Fibroblast of mammary gland (primary cell): Measurements from ENCODE around the gene SULT1C4.

Source experiments
- DNase-seq: peaks from one replicate; pipeline ENCODE4 v3.0.0-alpha.2; 2010; ENCODE audit warnings: low read depth
- H3K4me3 ChIP-seq: 2 replicates; pipeline ENCODE4 v1.5.1; 2011; ENCODE audit warnings: low read depth, mild to moderate bottlenecking, low read length, moderate library complexity; ENCODE audit not compliant: control insufficient read depth
- TF ChIP-seq, protein P1 (sequence below): conservative IDR thresholded peaks from 2 replicates; pipeline ENCODE4 v1.5.1; 2011; ENCODE audit warnings: low read depth, low read length, inconsistent platforms; ENCODE audit not compliant: control insufficient read depth, insufficient read depth

SULT1C4 gene

DNA sequence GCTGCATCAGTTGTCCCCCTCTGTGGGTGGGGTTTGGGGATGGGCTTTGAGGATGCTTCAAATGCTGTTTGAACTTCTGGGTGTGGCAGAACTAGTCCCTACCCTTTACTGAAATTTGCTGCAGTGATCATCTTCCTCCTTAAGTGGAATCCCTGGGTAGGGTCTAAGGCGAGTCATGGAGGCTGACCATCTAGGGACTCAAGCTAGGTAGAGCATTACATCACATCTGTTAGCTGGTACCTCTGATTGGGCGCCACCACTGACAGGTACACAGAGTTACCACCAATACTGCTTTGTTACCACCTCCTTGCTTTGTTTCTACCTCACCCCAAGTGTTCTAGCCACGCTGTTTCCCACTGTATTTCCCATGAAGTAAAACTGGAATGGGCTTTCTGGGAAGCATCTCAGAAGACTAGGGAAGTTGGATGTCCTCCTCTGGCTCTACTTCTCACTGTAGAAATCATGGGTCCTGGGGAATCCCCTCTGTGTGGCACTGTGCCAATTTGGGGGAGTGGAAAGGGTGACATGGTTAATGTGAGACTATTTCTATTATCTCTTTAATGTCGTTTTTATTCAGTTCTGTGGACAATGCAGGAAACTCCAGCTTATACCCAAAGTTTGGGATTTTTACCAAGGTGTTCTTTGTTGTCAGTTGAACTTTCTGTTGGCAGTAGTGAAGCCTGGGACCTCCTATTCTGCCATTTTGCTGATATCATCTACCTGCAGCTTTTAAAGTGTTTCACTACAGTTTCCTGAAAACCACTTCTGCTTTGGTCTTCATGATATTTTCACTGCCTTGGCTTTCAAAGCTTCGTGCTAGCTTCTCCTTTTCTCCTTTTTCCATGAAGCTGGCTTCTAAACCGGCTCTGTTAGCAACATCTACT is 14.5 kb upstream of the SULT1C4 start:
- TF ChIP-seq, protein P1, sequence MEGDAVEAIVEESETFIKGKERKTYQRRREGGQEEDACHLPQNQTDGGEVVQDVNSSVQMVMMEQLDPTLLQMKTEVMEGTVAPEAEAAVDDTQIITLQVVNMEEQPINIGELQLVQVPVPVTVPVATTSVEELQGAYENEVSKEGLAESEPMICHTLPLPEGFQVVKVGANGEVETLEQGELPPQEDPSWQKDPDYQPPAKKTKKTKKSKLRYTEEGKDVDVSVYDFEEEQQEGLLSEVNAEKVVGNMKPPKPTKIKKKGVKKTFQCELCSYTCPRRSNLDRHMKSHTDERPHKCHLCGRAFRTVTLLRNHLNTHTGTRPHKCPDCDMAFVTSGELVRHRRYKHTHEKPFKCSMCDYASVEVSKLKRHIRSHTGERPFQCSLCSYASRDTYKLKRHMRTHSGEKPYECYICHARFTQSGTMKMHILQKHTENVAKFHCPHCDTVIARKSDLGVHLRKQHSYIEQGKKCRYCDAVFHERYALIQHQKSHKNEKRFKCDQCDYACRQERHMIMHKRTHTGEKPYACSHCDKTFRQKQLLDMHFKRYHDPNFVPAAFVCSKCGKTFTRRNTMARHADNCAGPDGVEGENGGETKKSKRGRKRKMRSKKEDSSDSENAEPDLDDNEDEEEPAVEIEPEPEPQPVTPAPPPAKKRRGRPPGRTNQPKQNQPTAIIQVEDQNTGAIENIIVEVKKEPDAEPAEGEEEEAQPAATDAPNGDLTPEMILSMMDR, result no peak
- no peak for DNase-seq
- H3K4me3 ChIP-seq, result no peak overlapping the region

DNA sequence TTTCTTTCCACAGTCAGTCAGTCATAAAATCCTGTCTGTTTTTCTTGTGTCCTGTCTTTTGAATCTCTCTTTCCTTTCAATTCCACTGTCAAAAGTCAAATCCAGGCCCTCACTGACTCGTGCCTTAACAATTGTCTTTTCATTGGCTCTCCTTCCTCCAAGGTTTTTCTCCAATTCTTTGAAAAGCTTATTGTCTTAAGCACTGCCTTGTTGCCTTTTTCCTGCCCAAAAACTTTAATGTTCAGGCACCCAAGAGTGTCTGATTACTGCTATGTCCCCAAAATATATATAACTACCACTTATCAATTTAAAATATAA is 13.9 kb upstream of the SULT1C4 start:
- TF ChIP-seq, protein P1, result no peak
- no peak overlapping the region for H3K4me3 ChIP-seq
- DNase-seq, result no peak

DNA sequence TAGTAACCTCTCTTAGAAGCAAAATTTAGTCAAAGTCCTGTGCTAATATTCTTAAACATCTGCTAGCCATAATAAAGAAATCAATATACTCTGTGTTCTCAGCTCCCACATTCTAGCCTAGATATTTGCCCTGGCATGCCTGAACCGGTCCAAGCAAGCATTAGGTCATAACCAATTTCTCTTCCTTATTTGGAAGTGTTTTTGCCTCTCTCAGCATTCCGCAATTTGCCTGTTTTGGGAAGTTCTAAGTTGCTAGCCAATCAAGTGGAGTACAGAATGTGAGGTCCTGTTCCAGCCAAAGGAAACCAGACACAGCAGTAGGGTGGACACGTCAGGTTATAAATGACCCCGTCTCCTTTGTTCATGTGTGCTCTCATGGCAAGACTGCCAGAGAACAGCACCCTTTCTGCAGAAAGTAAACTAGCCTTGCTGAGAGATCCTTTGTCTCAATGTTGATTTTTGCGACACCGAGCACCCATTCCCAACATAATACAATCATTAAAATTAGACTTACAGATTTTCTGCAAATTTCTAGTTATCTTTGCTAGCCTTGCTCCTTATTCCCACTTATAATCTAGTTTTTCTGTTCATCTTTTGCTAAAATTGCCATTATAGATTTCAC is 13.0 kb upstream of the SULT1C4 start:
- TF ChIP-seq, protein P1, result no peak
- DNase-seq, result peak; percentile 64
- H3K4me3 ChIP-seq, result no peak overlapping the region

DNA sequence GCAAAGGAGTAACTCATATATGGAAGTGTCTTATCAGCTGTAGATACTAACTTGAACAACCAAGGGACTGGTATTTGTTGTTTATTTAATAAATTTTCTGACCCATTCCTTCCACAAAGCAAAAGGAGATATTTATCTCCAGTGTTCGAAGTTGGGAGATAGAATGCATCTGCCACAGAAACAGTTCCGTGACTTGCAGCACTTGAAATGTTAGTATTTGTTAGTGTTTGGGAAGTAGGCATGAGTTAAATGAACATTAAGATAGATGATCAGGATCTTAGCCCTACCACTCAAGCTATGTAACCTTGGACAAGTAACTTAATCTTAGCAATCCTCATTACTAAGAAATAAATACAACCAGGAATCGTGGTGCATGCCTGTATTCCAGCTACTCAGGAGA is 12.1 kb upstream of the SULT1C4 start:
- no peak overlapping the region for H3K4me3 ChIP-seq
- TF ChIP-seq, protein P1, result no peak
- no peak for DNase-seq

DNA sequence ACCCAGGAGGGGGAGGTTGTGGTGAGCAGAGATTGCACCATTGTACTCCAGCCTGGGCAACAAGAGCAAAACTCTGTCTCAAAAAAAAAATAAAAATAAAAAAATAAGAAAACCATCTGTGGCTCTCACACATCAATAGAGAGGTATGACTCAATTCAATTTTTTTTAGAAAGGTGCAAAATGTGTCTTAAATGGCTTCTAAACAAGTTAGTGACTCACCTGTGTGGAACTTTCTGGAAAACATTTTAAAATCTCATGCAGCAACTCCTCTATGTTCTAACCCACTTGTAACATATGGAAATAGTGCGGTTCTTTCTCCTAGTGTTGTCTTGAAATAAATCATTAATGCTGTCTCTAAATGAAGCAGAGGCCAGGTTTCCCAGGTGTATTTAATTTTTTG is 10.7 kb upstream of the SULT1C4 start:
- DNase-seq, result no peak
- no peak overlapping the region for H3K4me3 ChIP-seq
- TF ChIP-seq, protein P1, result no peak

DNA sequence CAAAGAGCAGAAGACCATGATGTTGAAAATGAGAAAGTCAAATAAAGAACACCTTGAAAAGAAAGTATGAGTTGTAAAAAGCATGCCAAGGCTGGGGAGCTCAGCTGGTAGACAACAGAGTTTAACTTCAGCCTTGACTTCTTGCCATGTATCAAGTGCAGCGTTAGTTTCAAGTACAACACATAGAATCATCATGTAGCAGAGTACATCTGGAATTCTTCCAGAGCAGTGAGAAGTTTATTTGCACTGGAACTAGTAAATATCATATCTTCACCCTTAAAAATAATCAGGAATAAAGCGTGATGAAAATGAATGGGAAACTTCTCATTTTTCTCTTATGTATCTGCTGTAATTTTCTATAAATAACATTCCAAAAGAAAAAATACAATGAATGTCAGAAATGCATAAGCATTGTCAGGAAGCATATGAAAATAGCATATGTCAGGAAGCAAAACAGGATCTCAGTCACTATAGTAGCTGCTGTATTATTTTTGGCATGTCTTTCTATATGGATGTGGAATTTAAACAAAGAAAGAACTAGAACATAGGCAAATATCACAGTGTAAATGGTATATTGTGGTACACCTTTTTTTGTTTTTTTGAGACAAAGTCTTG is 10.1 kb upstream of the SULT1C4 start:
- TF ChIP-seq, protein P1, result no peak
- no peak overlapping the region for H3K4me3 ChIP-seq

More for the DNA sequence above, 10.1 kb upstream of the SULT1C4 start:
- DNase-seq, result no peak
